Loucy (cell line): Measurements from ENCODE around the gene PROX2.

Experiments used
- H2AFZ ChIP-seq: fragments of 200-600 bp; sonication (generic); 2 replicates; pipeline ENCODE4 v1.6.0; 2016; ENCODE audit warnings: antibody characterized with exemption, mild to moderate bottlenecking, low read length, moderate library complexity
- H3F3A ChIP-seq: fragments of 200-600 bp; 2 replicates; pipeline ENCODE4 v1.6.0; 2016; ENCODE audit warnings: antibody characterized with exemption, low read depth, mild to moderate bottlenecking
- H3K27me3 ChIP-seq: fragments of 200-600 bp; sonication (generic); 2 replicates; pipeline ENCODE4 v1.6.1; 2014; ENCODE audit warnings: low read length, mild to moderate bottlenecking; ENCODE audit not compliant: insufficient read depth, poor library complexity, severe bottlenecking
- H3K36me3 ChIP-seq: fragments of 200-600 bp; sonication (generic); 2 replicates; pipeline ENCODE4 v1.6.1; 2016; ENCODE audit warnings: low read length; ENCODE audit not compliant: insufficient read depth
- H3K4me1 ChIP-seq: fragments of 200-600 bp; sonication (generic); 2 replicates; pipeline ENCODE4 v1.5.1; 2014; ENCODE audit warnings: low read length, mild to moderate bottlenecking; ENCODE audit not compliant: insufficient read depth, poor library complexity, severe bottlenecking
- H3K4me2 ChIP-seq: fragments of 200-600 bp; sonication (generic); 2 replicates; pipeline ENCODE4 v1.6.0; 2014; ENCODE audit warnings: antibody characterized with exemption, low read length, low read depth, mild to moderate bottlenecking; ENCODE audit not compliant: poor library complexity, severe bottlenecking
- H3K4me3 ChIP-seq: fragments of 200-600 bp; sonication (generic); 2 replicates; pipeline ENCODE4 v1.5.1; 2014; ENCODE audit warnings: low read length, mild to moderate bottlenecking, mixed read lengths; ENCODE audit not compliant: poor library complexity, severe bottlenecking
- H3K79me2 ChIP-seq: fragments of 200-600 bp; sonication (generic); 2 replicates; pipeline ENCODE4 v1.6.1; 2014; ENCODE audit warnings: low read length; ENCODE audit not compliant: insufficient read depth
- H3K9ac ChIP-seq: fragments of 200-600 bp; sonication (generic); 2 replicates; pipeline ENCODE4 v1.6.0; 2014; ENCODE audit warnings: mild to moderate bottlenecking, low read depth, low read length, moderate library complexity; ENCODE audit not compliant: poor library complexity, severe bottlenecking
- H3K9me2 ChIP-seq: fragments of 200-600 bp; sonication (generic); replicated peaks from 2 replicates; pipeline ENCODE4 v1.6.1; 2016; ENCODE audit warnings: low read depth, low read length, mixed read lengths
- H3K9me3 ChIP-seq: fragments of 200-600 bp; sonication (generic); 2 replicates; pipeline ENCODE4 v1.6.1; 2014; ENCODE audit warnings: mild to moderate bottlenecking, antibody characterized with exemption, low read length, low read depth; ENCODE audit not compliant: insufficient read depth
- H4K20me1 ChIP-seq: fragments of 200-600 bp; sonication (generic); 2 replicates; pipeline ENCODE4 v1.6.0; 2014; ENCODE audit warnings: antibody characterized with exemption, low read length, mild to moderate bottlenecking; ENCODE audit not compliant: insufficient read depth, poor library complexity, severe bottlenecking
- EZH2phosphoT487 ChIP-seq: fragments of 200-600 bp; IDR thresholded peaks from 2 replicates; pipeline ENCODE4 v1.6.1; 2018; ENCODE audit warnings: antibody characterized with exemption, mild to moderate bottlenecking, moderate library complexity, borderline replicate concordance
- TF ChIP-seq, protein P1 (sequence below): fragments of 200-600 bp; sonication (generic); conservative IDR thresholded peaks from 2 replicates; pipeline ENCODE4 v1.5.1; 2014; ENCODE audit warnings: mild to moderate bottlenecking, antibody characterized with exemption, low read length

PROX2 gene

DNA sequence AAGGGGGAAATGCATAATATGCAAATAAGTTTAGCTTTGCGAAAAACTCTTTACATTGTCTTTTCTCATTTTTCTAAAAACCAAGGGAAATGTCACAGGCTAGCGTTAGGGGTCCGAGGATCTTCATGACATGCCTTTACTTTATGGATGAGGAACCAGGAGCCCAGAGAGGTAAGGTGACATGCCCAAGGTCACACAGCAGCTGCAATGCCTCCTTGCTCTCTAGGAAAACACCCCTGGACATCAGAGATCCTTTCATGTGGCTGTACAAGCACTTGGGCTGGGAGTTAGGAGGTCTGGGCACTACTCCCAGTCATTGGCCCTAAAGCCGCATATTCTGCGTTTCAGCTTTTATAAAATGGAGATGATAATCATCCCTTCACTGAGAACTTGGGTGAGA is 741 bp downstream of the PROX2 start:
- Histone ChIP-seq H3K79me2 (no peaks in the 10 kb centered on the region), H3K27me3 (no peaks in the 10 kb centered on the region), H3K9me2 (no peaks in the 10 kb centered on the region), H2AFZ (no peak overlapping the region), H4K20me1 (no peaks in the 10 kb centered on the region), H3K9ac (no peak overlapping the region), H3K4me3 (peak overlapping the region; percentile 65), H3K9me3 (no peaks in the 10 kb centered on the region), H3K4me1 (peaks cover 16% of the 10 kb centered on the region), H3K4me2 (peak overlapping the region; percentile 66), H3K36me3 (no peaks in the 10 kb centered on the region), H3F3A (no peaks in the 10 kb centered on the region)
- TF ChIP-seq EZH2phosphoT487 = no peak
- TF ChIP-seq, protein P1, sequence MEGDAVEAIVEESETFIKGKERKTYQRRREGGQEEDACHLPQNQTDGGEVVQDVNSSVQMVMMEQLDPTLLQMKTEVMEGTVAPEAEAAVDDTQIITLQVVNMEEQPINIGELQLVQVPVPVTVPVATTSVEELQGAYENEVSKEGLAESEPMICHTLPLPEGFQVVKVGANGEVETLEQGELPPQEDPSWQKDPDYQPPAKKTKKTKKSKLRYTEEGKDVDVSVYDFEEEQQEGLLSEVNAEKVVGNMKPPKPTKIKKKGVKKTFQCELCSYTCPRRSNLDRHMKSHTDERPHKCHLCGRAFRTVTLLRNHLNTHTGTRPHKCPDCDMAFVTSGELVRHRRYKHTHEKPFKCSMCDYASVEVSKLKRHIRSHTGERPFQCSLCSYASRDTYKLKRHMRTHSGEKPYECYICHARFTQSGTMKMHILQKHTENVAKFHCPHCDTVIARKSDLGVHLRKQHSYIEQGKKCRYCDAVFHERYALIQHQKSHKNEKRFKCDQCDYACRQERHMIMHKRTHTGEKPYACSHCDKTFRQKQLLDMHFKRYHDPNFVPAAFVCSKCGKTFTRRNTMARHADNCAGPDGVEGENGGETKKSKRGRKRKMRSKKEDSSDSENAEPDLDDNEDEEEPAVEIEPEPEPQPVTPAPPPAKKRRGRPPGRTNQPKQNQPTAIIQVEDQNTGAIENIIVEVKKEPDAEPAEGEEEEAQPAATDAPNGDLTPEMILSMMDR = no peak

DNA sequence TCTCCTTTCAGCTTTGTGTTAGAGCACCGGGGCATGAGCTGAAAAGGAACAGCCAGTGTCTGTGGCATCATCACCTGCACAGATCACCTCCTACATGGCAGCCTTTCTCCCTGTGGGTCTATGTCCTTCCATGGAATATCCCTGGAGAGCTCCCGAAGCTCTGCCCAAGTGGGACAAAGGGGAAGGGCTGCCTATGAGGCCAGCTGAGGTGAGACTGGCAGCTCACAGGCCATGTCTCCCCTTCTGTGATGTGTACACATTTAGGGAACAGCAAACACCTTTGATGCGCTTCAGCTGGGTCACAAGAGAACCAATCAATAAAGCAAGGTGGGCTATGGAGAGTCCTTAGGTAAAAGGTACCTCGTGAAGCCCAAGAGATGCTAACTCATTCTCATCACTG is 4.1 kb downstream of the PROX2 start:
- H3K4me2 ChIP-seq = no peak overlapping the region
- TF ChIP-seq EZH2phosphoT487 = no peak
- TF ChIP-seq, protein P1 = no peak

DNA sequence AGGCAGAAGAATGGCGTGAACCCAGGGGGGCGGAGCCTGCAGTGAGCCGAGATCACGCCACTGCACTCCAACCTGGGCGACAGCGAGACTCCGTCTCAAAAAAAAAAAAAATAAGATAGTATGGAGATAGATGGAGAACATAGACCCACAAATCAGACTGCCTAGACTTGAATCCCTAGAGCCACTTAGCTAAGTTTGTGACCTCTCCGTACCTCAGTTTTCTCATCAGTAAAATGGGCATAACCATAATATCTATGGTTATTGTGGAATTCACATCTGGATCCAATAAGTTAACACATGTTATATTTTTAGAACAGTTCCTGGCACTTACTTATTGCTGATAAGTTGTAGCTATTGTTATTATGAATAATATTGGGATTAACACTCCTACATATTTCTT is 7.2 kb downstream of the PROX2 start:
- H3K79me2 ChIP-seq = no peaks in the 10 kb centered on the region
- no peak overlapping the region for H3K9ac ChIP-seq
- no peaks in the 10 kb centered on the region for H4K20me1 ChIP-seq
- no peaks in the 10 kb centered on the region for H3K27me3 ChIP-seq
- H3K4me3 ChIP-seq = no peak overlapping the region
- no peak overlapping the region for H2AFZ ChIP-seq
- no peak overlapping the region for H3K4me2 ChIP-seq
- no peak for TF ChIP-seq EZH2phosphoT487
- TF ChIP-seq, protein P1 = no peak
- H3K36me3 ChIP-seq = no peaks in the 10 kb centered on the region
- H3F3A ChIP-seq = no peaks in the 10 kb centered on the region
- peaks cover 16% of the 10 kb centered on the region for H3K4me1 ChIP-seq
- no peaks in the 10 kb centered on the region for H3K9me3 ChIP-seq
- H3K9me2 ChIP-seq = no peaks in the 10 kb centered on the region

More for the DNA sequence above, 4.1 kb downstream of the PROX2 start:
- H3K9me3 ChIP-seq = no peaks in the 10 kb centered on the region
- H3F3A ChIP-seq = no peaks in the 10 kb centered on the region
- H3K9me2 ChIP-seq = no peaks in the 10 kb centered on the region
- no peak overlapping the region for H3K4me3 ChIP-seq
- no peak overlapping the region for H3K9ac ChIP-seq
- H3K27me3 ChIP-seq = no peaks in the 10 kb centered on the region
- H4K20me1 ChIP-seq = no peaks in the 10 kb centered on the region
- H3K79me2 ChIP-seq = no peaks in the 10 kb centered on the region
- no peaks in the 10 kb centered on the region for H3K36me3 ChIP-seq
- peaks cover 28% of the 10 kb centered on the region for H3K4me1 ChIP-seq
- no peak overlapping the region for H2AFZ ChIP-seq
